HepG2 (cell line): Measurements from ENCODE around the gene ZBTB43. TPM values are rescaled to one million over a fixed set of nuclear protein-coding genes. Genes with fewer than 3 reads are reported as not detected.

Experiments used
- ATAC-seq: fragments of 200-7000 bp; cut with Tn5 transposase; 3 replicates; pipeline ENCODE4 v1.9.1; 2020; ENCODE audit warnings: mild to moderate bottlenecking, moderate library complexity
- BruUV-seq: library from RNA; stranded (reverse); fragments of 400-500 nt; replicated peaks from 2 replicates; lab custom pipeline; 2021; lab: Mats Ljungman, UMichigan
- CTCF ChIA-PET: fragments of 300-600 bp; formaldehyde crosslinking; extraction: SDS; loops from one replicate; lab custom pipeline; 2021; ENCODE audit warnings: low total read pairs, inconsistent platforms, low intra/inter-chr PET ratio; lab: Yijun Ruan, JAX
- POLR2A ChIA-PET: fragments of 350-600 bp; sonication (Branson Sonifier 250); formaldehyde crosslinking; loops from one replicate; lab custom pipeline; 2020; ENCODE audit warnings: antibody characterized with exemption, inconsistent platforms; lab: Yijun Ruan, JAX
- DNase-seq: peaks from one replicate; pipeline ENCODE4 v3.0.0-alpha.2; 2015; ENCODE audit warnings: low spot score
- FAIRE-seq: peaks from 3 replicates; lab custom pipeline; 2011; peaks lifted over from hg19 to GRCh38; lab: Jason Lieb, UNC
- H2AFZ ChIP-seq: one replicate; pipeline ENCODE4 v1.6.1; 2011; ENCODE audit warnings: low read length, inconsistent platforms
- H3K27ac ChIP-seq: fragments of 300-600 bp; 3 replicates; pipeline ENCODE4 v1.8.0; 2011; ENCODE audit warnings: mixed run types, mild to moderate bottlenecking, mixed read lengths, low read length, inconsistent platforms; ENCODE audit not compliant: insufficient read depth; ENCODE audit errors: extremely low read length
- H3K27me3 ChIP-seq, 2 experiments: fragments of 200-600 bp in 1 of 2; 2 replicates in 1 of 2; 3 replicates in 1 of 2; pipeline versions ENCODE4 v1.6.0 to v1.8.0; 2011; ENCODE audit warnings: low read length in 2 of 2, mild to moderate bottlenecking in 2 of 2, moderate library complexity in 2 of 2, inconsistent platforms in 1 of 2; ENCODE audit not compliant: insufficient read depth in 2 of 2, control insufficient read depth in 1 of 2
- H3K36me3 ChIP-seq, 2 experiments: fragments of 200-600 bp in 1 of 2; replicated peaks in 1 of 2; 2 replicates in 1 of 2; 3 replicates in 1 of 2; pipeline versions ENCODE4 v1.5.1 to v1.8.0; 2011; ENCODE audit warnings: low read length in 2 of 2, inconsistent platforms in 1 of 2; ENCODE audit not compliant: insufficient read depth in 2 of 2, control insufficient read depth in 1 of 2
- H3K4me1 ChIP-seq: 2 replicates; pipeline ENCODE4 v1.5.1; 2012; ENCODE audit warnings: low read length, inconsistent platforms; ENCODE audit not compliant: insufficient read depth
- H3K4me2 ChIP-seq: 2 replicates; pipeline ENCODE4 v1.6.0; 2011; ENCODE audit warnings: low read depth, low read length, inconsistent platforms
- H3K4me3 ChIP-seq, 3 experiments: fragments of 200-600 bp in 1 of 3; sonication (generic), shearing (Covaris generic) in 1 of 3; replicated peaks in 1 of 3; 2 replicates each; pipeline ENCODE4 v1.5.1; 2011 to 2016; ENCODE audit warnings: low read length in 3 of 3, inconsistent platforms in 2 of 3, low read depth in 2 of 3, mild to moderate bottlenecking in 2 of 3, control low read depth in 1 of 3, mixed read lengths in 1 of 3; ENCODE audit not compliant: insufficient read depth in 1 of 3
- H3K79me2 ChIP-seq: one replicate; pipeline ENCODE4 v1.6.1; 2011; ENCODE audit warnings: low read length, inconsistent platforms; ENCODE audit not compliant: insufficient read depth
- H3K9ac ChIP-seq: 2 replicates; pipeline ENCODE4 v1.6.0; 2011; ENCODE audit warnings: mild to moderate bottlenecking, low read depth, low read length, inconsistent platforms; ENCODE audit not compliant: insufficient read depth
- H3K9me3 ChIP-seq: 2 replicates; pipeline ENCODE4 v1.5.1; 2012; ENCODE audit warnings: mild to moderate bottlenecking, low read length
- H4K20me1 ChIP-seq: 2 replicates; pipeline ENCODE4 v1.6.0; 2011; ENCODE audit warnings: inconsistent platforms, mild to moderate bottlenecking, low read length, moderate library complexity; ENCODE audit not compliant: insufficient read depth
- CCDC6 ChIP-seq: sonication (generic); formaldehyde crosslinking; IDR thresholded peaks from 2 replicates; pipeline ENCODE4 v1.8.1; 2022; ENCODE audit warnings: mild to moderate bottlenecking, missing genetic modification reagents, moderate library complexity
- CHD4 ChIP-seq: fragments of 200-600 bp; sonication (generic); IDR thresholded peaks from 2 replicates; pipeline ENCODE4 v1.7.0; 2017; ENCODE audit warnings: mild to moderate bottlenecking, low read length, borderline replicate concordance
- FOXO4 ChIP-seq: sonication (generic); formaldehyde crosslinking; conservative IDR thresholded peaks from 2 replicates; pipeline ENCODE4 v1.8.1; 2023; ENCODE audit warnings: missing genetic modification reagents
- FUBP1 ChIP-seq: sonication (generic); formaldehyde crosslinking; IDR thresholded peaks from 2 replicates; pipeline ENCODE4 v1.5.1; 2020; ENCODE audit warnings: missing genetic modification reagents, mild to moderate bottlenecking, borderline replicate concordance
- NCOA1 ChIP-seq: sonication (generic); formaldehyde crosslinking; IDR thresholded peaks from 2 replicates; pipeline ENCODE4 v1.9.0; 2021; ENCODE audit warnings: missing genetic modification reagents
- NFKB2 ChIP-seq: sonication (generic); formaldehyde crosslinking; IDR thresholded peaks from 2 replicates; pipeline ENCODE4 v1.4.0; 2020; ENCODE audit warnings: missing genetic modification reagents, borderline replicate concordance
- NONO ChIP-seq, 2 experiments: fragments of 450-650 bp in 1 of 2; sonication (generic) in 1 of 2; formaldehyde crosslinking in 1 of 2; IDR thresholded peaks in 1 of 2; conservative IDR thresholded peaks in 1 of 2; 2 replicates each; pipeline versions ENCODE4 v1.6.1 to v1.8.0; 2017 to 2022; ENCODE audit warnings: mild to moderate bottlenecking in 1 of 2, missing genetic modification reagents in 1 of 2, moderate library complexity in 1 of 2
- ZHX2 ChIP-seq, 2 experiments: sonication (generic) in 1 of 2; formaldehyde crosslinking in 1 of 2; IDR thresholded peaks; 2 replicates each; pipeline versions ENCODE4 v1.6.1 to v1.9.0; 2014 to 2022; ENCODE audit warnings: antibody characterized with exemption in 1 of 2, borderline replicate concordance in 1 of 2, inconsistent platforms in 1 of 2, low read depth in 1 of 2, missing genetic modification reagents in 1 of 2
- ZMYM3 ChIP-seq: sonication (generic); formaldehyde crosslinking; IDR thresholded peaks from 2 replicates; pipeline ENCODE4 v1.5.1; 2020; ENCODE audit warnings: mild to moderate bottlenecking, missing genetic modification reagents
- ZNF598 ChIP-seq: sonication (generic); formaldehyde crosslinking; IDR thresholded peaks from 2 replicates; pipeline ENCODE4 v1.5.1; 2020; ENCODE audit warnings: mild to moderate bottlenecking, missing genetic modification reagents, borderline replicate concordance
- ZNF841 ChIP-seq: sonication (generic); formaldehyde crosslinking; IDR thresholded peaks from 2 replicates; pipeline ENCODE4 v1.8.1; 2023; ENCODE audit warnings: missing genetic modification reagents, borderline replicate concordance
- ZNF891 ChIP-seq: sonication (generic); formaldehyde crosslinking; IDR thresholded peaks from 2 replicates; pipeline ENCODE4 v1.5.0; 2020; ENCODE audit warnings: mild to moderate bottlenecking, missing genetic modification reagents
- WGBS: methylation state at CpG from one replicate; pipeline ENCODE4 v1.1.6; 2017; ENCODE audit warnings: low lambda C conversion rate; 5-methylcytosine and 5-hydroxymethylcytosine counted together
- in situ Hi-C: cut with HindIII; loops from 2 replicates; pipeline ENCODE4 v1.10.0; 2017; ENCODE audit warnings: low pct_unique_long_range_greater_than_20kb; ENCODE audit not compliant: extremely low pct_ligation_motif_present
- intact Hi-C: fragments of 100-400 bp; cut with micrococcal nuclease; formaldehyde crosslinking; loops from one replicate; pipeline ENCODE4 v1.10.0; 2022; ENCODE audit not compliant: unreplicated experiment
- polyA plus RNA-seq, 8 experiments: library from polyadenylated mRNA; depleted of rRNA in 3 of 8; stranded (reverse) in 7 of 8; unstranded in 1 of 8; fragments of >200 nt; fragmentation: Illumina TruSeq in 4 of 8; extraction: Trizol in 4 of 8; gene quantifications; 2 replicates each; pipeline versions ENCODE4 v1.2.1 to v1.2.3, GENCODE V29; 2011 to 2016; ENCODE audit warnings: low read depth in 4 of 8, missing spikeins in 1 of 8, mixed read lengths in 1 of 8; ENCODE audit not compliant: insufficient read depth in 1 of 8
- total RNA-seq, 5 experiments: library from RNA; depleted of rRNA; stranded (reverse); fragments of >200 nt; fragmentation: Illumina TruSeq; extraction: Trizol; gene quantifications; 2 replicates each; pipeline ENCODE4 v1.2.3, GENCODE V29; 2016; ENCODE audit warnings: low read depth in 1 of 5

The ZBTB43 gene
- total and polyA plus RNA-seq, 2 of the 13 experiments (the other 11 are each of a cell fraction or from before 2014, with no cell fraction given): 7.1 to 31.4 TPM

GRCh38 chr9:126804198-126804695 is 593 bp upstream of the ZBTB43 start:
- peak overlapping the region; percentile 89 for H3K27ac ChIP-seq
- 94% methylated on average over 16 of the region's 16 CpGs for WGBS
- CTCF ChIA-PET: no interaction called here
- peak overlapping the region; percentile 67 for H2AFZ ChIP-seq
- peak overlapping the region; percentile 97 for H3K4me2 ChIP-seq
- in situ Hi-C loops (no loop called here), intact Hi-C loops (no loop called here)
- POLR2A ChIA-PET: interaction anchor here (0.9 to 1.5 kb wide), 3 partner anchors 16 to 111 kb away, joined by 3 to 5 read pairs (median 3); partner anchors contain the start of gene RALGPS1
- FAIRE-seq (no peak), ATAC-seq (no peak), DNase-seq (no peak)
- no peaks in the 10 kb centered on the region for H3K36me3 ChIP-seq
- H4K20me1 ChIP-seq: peaks cover 12% of the 10 kb centered on the region
- H3K4me3 ChIP-seq: peak overlapping the region; percentile 83 to 94 (median 92); a peak in 5 of 6 replicates
- BruUV-seq: TSS peak; percentile 79
- peak overlapping the region; percentile 95 for H3K9ac ChIP-seq
- no peaks in the 10 kb centered on the region for H3K9me3 ChIP-seq
- peaks cover 36% of the 10 kb centered on the region for H3K79me2 ChIP-seq
- H3K4me1 ChIP-seq: peaks cover 75% of the 10 kb centered on the region
- peaks cover 0 to 4% of the 10 kb centered on the region in 2 experiments; a peak in 1 of 5 replicates for H3K27me3 ChIP-seq
- TF ChIP-seq NFKB2 (CRISPR knock-in tag): 0 out of 2 replicates have a peak, but pooled peaks have one; percentile 1
- TF ChIP-seq CCDC6 (CRISPR knock-in tag): peak; percentile 27; the same call in 1 of the 2 replicates
- 0 out of 2 replicates have a peak, but pooled peaks have one; percentile 9 for TF ChIP-seq NCOA1 (CRISPR knock-in tag)
- 0 out of 2 replicates have a peak, but pooled peaks have one; percentile 16 for TF ChIP-seq ZNF891 (CRISPR knock-in tag)
- 0 out of 2 replicates have a peak, but pooled peaks have one; percentile 47 for TF ChIP-seq FUBP1 (CRISPR knock-in tag)
- TF ChIP-seq FOXO4 (CRISPR knock-in tag): 0 out of 2 replicates have a peak, but pooled peaks have one; percentile 50
- no peak for TF ChIP-seq NONO (IDR thresholded peaks at IDR 0.05)
- TF ChIP-seq NONO (CRISPR knock-in tag; conservative IDR thresholded peaks at IDR 0.05): no peak
- TF ChIP-seq ZNF841 (CRISPR knock-in tag): no peak
- TF ChIP-seq ZMYM3 (CRISPR knock-in tag): peak; percentile 21
- no peak for TF ChIP-seq ZHX2 (IDR thresholded peaks at IDR 0.05; ENCODE audit: low read depth)
- no peak for TF ChIP-seq ZHX2 (CRISPR knock-in tag; IDR thresholded peaks at IDR 0.05; ENCODE audit: borderline replicate concordance)
- TF ChIP-seq CHD4: peak; percentile 30; the same call in 1 of the 2 replicates
- TF ChIP-seq ZNF598 (CRISPR knock-in tag): peak; percentile 8; the same call in 1 of the 2 replicates
